ENCODE results near the gene BEND7. TPM values are rescaled to one million over a fixed set of nuclear protein-coding genes. Genes with fewer than 3 reads are reported as not detected.

Gene BEND7
- total and polyA plus RNA-seq, 7 experiments from 2014 or later: 0.17 TPM; not detected in 6

GRCh38 chr10:13514296-13514695 lies 14.5 kb downstream of the BEND7 start:
- Histone ChIP-seq H3K4me3 (ENCODE audit: low read length) (no peak overlapping the region), H3K36me3 (ENCODE audit: control insufficient read depth in 2 of 3, insufficient read depth in 3 of 3, low read length in 3 of 3) (no peaks in the 10 kb centered on the region), H3K4me1 (ENCODE audit: control insufficient read depth in 2 of 2, insufficient read depth in 2 of 2, low read length in 2 of 2) (no peaks in the 10 kb centered on the region), H3K27me3 (ENCODE audit: control insufficient read depth in 2 of 2, insufficient read depth in 2 of 2, low read length in 2 of 2) (no peaks in the 10 kb centered on the region), H3K9me3 (ENCODE audit: control insufficient read depth in 2 of 3, low read length in 3 of 3) (no peaks in the 10 kb centered on the region), H3K27ac (ENCODE audit: low read depth, low read length) (no peak overlapping the region)
- no peaks in the 10 kb centered on the region for H3K9me3 Mint-ChIP-seq
- DNase-seq (no peak), ATAC-seq (no peak)
- no peak overlapping the region for H3K4me3 Mint-ChIP-seq
- POLR2A ChIA-PET: no interaction called here
- intact Hi-C loops (cut with micrococcal nuclease): no loop called here
- no peak overlapping the region for H3K27ac Mint-ChIP-seq
- no peaks in the 10 kb centered on the region for H3K4me1 Mint-ChIP-seq
- CTCF ChIA-PET: no interaction called here
- peaks cover 8 to 47% (median 37%) of the 10 kb centered on the region in 5 donors for H3K27me3 Mint-ChIP-seq
- no peaks in the 10 kb centered on the region for H3K36me3 Mint-ChIP-seq

- Histone ChIP-seq H3K36me3 (ENCODE audit: control insufficient read depth in 2 of 3, insufficient read depth in 3 of 3, low read length in 3 of 3) (no peaks in the 10 kb centered on the region), H3K4me1 (ENCODE audit: control insufficient read depth in 2 of 2, insufficient read depth in 2 of 2, low read length in 2 of 2) (no peaks in the 10 kb centered on the region), H3K27ac (ENCODE audit: low read depth, low read length) (no peak overlapping the region), H3K27me3 (ENCODE audit: control insufficient read depth in 2 of 2, insufficient read depth in 2 of 2, low read length in 2 of 2) (no peaks in the 10 kb centered on the region), H3K9me3 (ENCODE audit: control insufficient read depth in 2 of 3, low read length in 3 of 3) (no peaks in the 10 kb centered on the region), H3K4me3 (ENCODE audit: low read length) (no peak overlapping the region)
- Mint-ChIP-seq H3K9me3 (no peaks in the 10 kb centered on the region), H3K4me3 (no peak overlapping the region), H3K27ac (no peak overlapping the region), H3K4me1 (no peaks in the 10 kb centered on the region), H3K27me3 (peaks cover 8 to 40% (median 32%) of the 10 kb centered on the region in 5 donors), H3K36me3 (no peaks in the 10 kb centered on the region)
- intact Hi-C loops (cut with micrococcal nuclease): no loop called here
- DNase-seq (no peak), ATAC-seq (no peak)
- ChIA-PET POLR2A (no interaction called here), CTCF (no interaction called here)
Measured at GRCh38 chr10:13512564-13512963, 16.2 kb downstream of the BEND7 start.

GRCh38 chr10:13511409-13511808 lies 17.4 kb downstream of the BEND7 start:
- H3K36me3 Mint-ChIP-seq: no peaks in the 10 kb centered on the region
- ATAC-seq (no peak), DNase-seq (no peak)
- H3K4me3 ChIP-seq (ENCODE audit: low read length): no peak overlapping the region
- no peaks in the 10 kb centered on the region for H3K9me3 ChIP-seq (ENCODE audit: control insufficient read depth in 2 of 3, low read length in 3 of 3)
- H3K27me3 Mint-ChIP-seq: peaks cover 8 to 36% (median 30%) of the 10 kb centered on the region in 5 donors
- no peak overlapping the region for H3K27ac Mint-ChIP-seq
- H3K27me3 ChIP-seq (ENCODE audit: control insufficient read depth in 2 of 2, insufficient read depth in 2 of 2, low read length in 2 of 2): no peaks in the 10 kb centered on the region
- H3K27ac ChIP-seq (ENCODE audit: low read depth, low read length): no peak overlapping the region
- CTCF ChIA-PET: no interaction called here
- no peaks in the 10 kb centered on the region for H3K9me3 Mint-ChIP-seq
- no peaks in the 10 kb centered on the region for H3K36me3 ChIP-seq (ENCODE audit: control insufficient read depth in 2 of 3, insufficient read depth in 3 of 3, low read length in 3 of 3)
- intact Hi-C loops (cut with micrococcal nuclease): no loop called here
- H3K4me1 Mint-ChIP-seq: no peaks in the 10 kb centered on the region
- POLR2A ChIA-PET: no interaction called here
- no peak overlapping the region for H3K4me3 Mint-ChIP-seq
- H3K4me1 ChIP-seq (ENCODE audit: control insufficient read depth in 2 of 2, insufficient read depth in 2 of 2, low read length in 2 of 2): no peaks in the 10 kb centered on the region

DNA sequence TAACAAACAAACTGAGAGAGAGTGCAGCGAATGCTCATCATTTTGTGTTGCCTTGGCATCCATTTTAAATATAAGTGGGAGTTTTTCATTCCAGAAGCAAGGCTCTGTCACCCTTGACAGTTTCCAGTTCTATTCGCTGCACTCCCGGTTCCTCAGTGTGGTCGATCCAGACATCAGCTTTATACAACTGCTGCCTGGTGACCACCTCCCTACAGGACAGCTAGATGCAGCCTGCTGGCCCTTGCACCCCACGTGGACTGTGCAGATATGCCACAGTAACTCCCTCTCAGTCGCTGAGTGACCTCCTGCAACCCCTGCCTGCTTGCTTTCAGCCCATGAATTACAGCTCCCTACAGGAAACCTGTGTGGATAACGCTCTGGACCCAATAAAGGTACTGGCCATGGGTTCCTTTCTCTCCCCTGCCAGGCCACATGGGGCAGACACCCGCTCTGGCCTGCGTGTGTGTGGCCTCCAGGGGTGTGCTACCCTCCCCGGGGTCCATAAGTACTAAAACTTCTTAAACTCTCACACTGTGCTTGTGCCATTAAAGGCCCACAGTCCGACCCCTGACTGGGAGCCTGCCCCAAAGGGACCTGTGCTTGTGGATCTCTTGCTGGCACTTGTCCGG lies 23.6 kb downstream of the BEND7 start:
- Mint-ChIP-seq H3K4me1 (peaks cover 0 to 3% (median 0%) of the 10 kb centered on the region in 7 donors), H3K27me3 (peaks cover 5 to 24% (median 14%) of the 10 kb centered on the region in 5 donors), H3K4me3 (no peak overlapping the region), H3K36me3 (no peaks in the 10 kb centered on the region), H3K9me3 (peaks cover 0 to 2% (median 0%) of the 10 kb centered on the region in 11 donors), H3K27ac (no peak overlapping the region)
- intact Hi-C loops (cut with micrococcal nuclease): no loop called here
- no peaks in the 10 kb centered on the region for H3K36me3 ChIP-seq (ENCODE audit: control insufficient read depth in 2 of 3, insufficient read depth in 3 of 3, low read length in 3 of 3)
- H3K27me3 ChIP-seq (ENCODE audit: control insufficient read depth in 2 of 2, insufficient read depth in 2 of 2, low read length in 2 of 2): no peaks in the 10 kb centered on the region
- H3K4me1 ChIP-seq (ENCODE audit: control insufficient read depth in 2 of 2, insufficient read depth in 2 of 2, low read length in 2 of 2): no peaks in the 10 kb centered on the region
- no peak for DNase-seq
- ATAC-seq: no peak
- no peaks in the 10 kb centered on the region for H3K9me3 ChIP-seq (ENCODE audit: control insufficient read depth in 2 of 3, low read length in 3 of 3)
- POLR2A ChIA-PET: no interaction called here
- no peak overlapping the region for H3K4me3 ChIP-seq (ENCODE audit: low read length)
- CTCF ChIA-PET: interaction anchor here (0.7 kb wide), 1 partner anchor 30 kb away, joined by 3 read pairs; no protein-coding TSS in a partner anchor
- no peak overlapping the region for H3K27ac ChIP-seq (ENCODE audit: low read depth, low read length)

GRCh38 chr10:13503745-13504463 lies 24.9 kb downstream of the BEND7 start:
- ChIA-PET CTCF (interaction anchor here (0.7 kb wide), 1 partner anchor 29 kb away, joined by 3 read pairs; no protein-coding TSS in a partner anchor), POLR2A (no interaction called here)

DNA sequence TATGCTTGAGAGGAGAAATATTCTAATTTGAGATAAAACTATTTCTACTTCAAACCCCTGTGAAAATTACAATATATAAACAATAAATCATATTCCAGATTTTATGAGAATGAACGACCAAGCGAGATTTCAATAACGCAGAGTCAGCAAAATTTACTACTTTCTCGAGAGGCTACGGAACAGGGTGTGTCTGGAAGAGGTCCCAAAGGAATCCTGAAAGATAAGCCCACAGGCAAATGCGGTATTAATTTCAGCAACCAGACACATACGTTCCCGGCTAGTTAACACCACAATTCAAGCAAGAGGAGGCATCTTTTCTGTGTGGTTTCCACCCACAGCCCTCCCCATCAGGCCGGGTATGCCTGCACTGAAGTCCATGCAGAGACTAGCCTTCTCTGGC lies 26.4 kb downstream of the BEND7 start:
- no peaks in the 10 kb centered on the region for H3K27me3 ChIP-seq (ENCODE audit: control insufficient read depth in 2 of 2, insufficient read depth in 2 of 2, low read length in 2 of 2)
- H3K27ac Mint-ChIP-seq: no peak overlapping the region
- peaks cover 0 to 2% (median 0%) of the 10 kb centered on the region in 11 donors for H3K9me3 Mint-ChIP-seq
- no peaks in the 10 kb centered on the region for H3K36me3 ChIP-seq (ENCODE audit: control insufficient read depth in 2 of 3, insufficient read depth in 3 of 3, low read length in 3 of 3)
- DNase-seq (no peak), ATAC-seq (no peak)
- CTCF ChIA-PET: interaction anchor here (0.7 kb wide), 1 partner anchor 492 kb away, joined by 4 read pairs; no protein-coding TSS in a partner anchor
- H3K4me3 Mint-ChIP-seq: no peak overlapping the region
- H3K27ac ChIP-seq (ENCODE audit: low read depth, low read length): no peak overlapping the region
- no peaks in the 10 kb centered on the region for H3K36me3 Mint-ChIP-seq
- H3K4me1 Mint-ChIP-seq: peaks cover 0 to 3% (median 0%) of the 10 kb centered on the region in 7 donors
- H3K4me3 ChIP-seq (ENCODE audit: low read length): no peak overlapping the region
- POLR2A ChIA-PET: no interaction called here
- H3K27me3 Mint-ChIP-seq: peaks cover 2 to 26% (median 10%) of the 10 kb centered on the region in 5 donors
- intact Hi-C loops (cut with micrococcal nuclease): no loop called here
- no peaks in the 10 kb centered on the region for H3K9me3 ChIP-seq (ENCODE audit: control insufficient read depth in 2 of 3, low read length in 3 of 3)
- no peaks in the 10 kb centered on the region for H3K4me1 ChIP-seq (ENCODE audit: control insufficient read depth in 2 of 2, insufficient read depth in 2 of 2, low read length in 2 of 2)

More at GRCh38 chr10:13503745-13504463, 24.9 kb downstream of the BEND7 start:
- H3K36me3 ChIP-seq (ENCODE audit: control insufficient read depth in 2 of 3, insufficient read depth in 3 of 3, low read length in 3 of 3): no peaks in the 10 kb centered on the region
- H3K9me3 ChIP-seq (ENCODE audit: control insufficient read depth in 2 of 3, low read length in 3 of 3): no peaks in the 10 kb centered on the region
- H3K27ac ChIP-seq (ENCODE audit: low read depth, low read length): no peak overlapping the region
- Mint-ChIP-seq H3K9me3 (peaks cover 0 to 2% (median 0%) of the 10 kb centered on the region in 11 donors), H3K4me3 (no peak overlapping the region), H3K36me3 (no peaks in the 10 kb centered on the region), H3K27ac (peak overlapping the region in 1 of 9 donors; percentile 82), H3K4me1 (peaks cover 0 to 3% (median 0%) of the 10 kb centered on the region in 7 donors), H3K27me3 (peaks cover 2 to 26% (median 10%) of the 10 kb centered on the region in 5 donors)
- intact Hi-C loops (cut with micrococcal nuclease): no loop called here
- no peaks in the 10 kb centered on the region for H3K27me3 ChIP-seq (ENCODE audit: control insufficient read depth in 2 of 2, insufficient read depth in 2 of 2, low read length in 2 of 2)
- no peaks in the 10 kb centered on the region for H3K4me1 ChIP-seq (ENCODE audit: control insufficient read depth in 2 of 2, insufficient read depth in 2 of 2, low read length in 2 of 2)
- H3K4me3 ChIP-seq (ENCODE audit: low read length): no peak overlapping the region
- no peak for DNase-seq
- ATAC-seq: no peak

All from naive thymus-derived CD4-positive, alpha-beta T cell (primary cell).